Common myeloid progenitor, CD34-positive (primary cell): ENCODE measurements around the gene MT3. TPM values are rescaled to one million over a fixed set of nuclear protein-coding genes. Genes with fewer than 3 reads are reported as not detected.
A peak's percentile ranks its signal among the peaks of the same experiment; 100 is the strongest.

Experiments
- CTCF ChIA-PET: fragments of 350-600 bp; sonication (Branson Sonifier 250); formaldehyde crosslinking; loops from one replicate; lab custom pipeline; 2021; ENCODE audit warnings: antibody characterized with exemption; lab: Charles Lee
- POLR2A ChIA-PET: fragments of 350-600 bp; sonication (Branson Sonifier 250); formaldehyde crosslinking; loops from one replicate; lab custom pipeline; 2021; ENCODE audit warnings: antibody characterized with exemption; lab: Charles Lee
- DNase-seq, 3 donors: peaks; one replicate each; pipeline versions ENCODE4 v3.0.0 to v3.0.0-alpha.2; 2013
- H3K27ac ChIP-seq, 2 experiments: 1 replicate in 1 of 2; 2 replicates in 1 of 2; pipeline ENCODE4 v1.7.0; 2013; ENCODE audit warnings: inconsistent platforms in 2 of 2, low read length in 2 of 2, mild to moderate bottlenecking in 2 of 2, low read depth in 1 of 2, moderate library complexity in 1 of 2; ENCODE audit not compliant: severe bottlenecking in 2 of 2, insufficient read depth in 1 of 2, poor library complexity in 1 of 2
- H3K27me3 ChIP-seq, 5 experiments: replicated peaks in 2 of 5; 1 replicate in 3 of 5; 2 replicates in 2 of 5; pipeline versions ENCODE4 v1.6.1 to v1.7.0; 2013; ENCODE audit warnings: low read length in 4 of 5, mild to moderate bottlenecking in 2 of 5, moderate library complexity in 2 of 5, inconsistent platforms in 1 of 5; ENCODE audit not compliant: insufficient read depth in 5 of 5, control insufficient read depth in 4 of 5
- H3K36me3 ChIP-seq, 4 experiments: 1 replicate in 2 of 4; 2 replicates in 2 of 4; pipeline versions ENCODE4 v1.6.1 to v1.7.0; 2013; ENCODE audit warnings: low read length in 3 of 4, control low read depth in 1 of 4, mild to moderate bottlenecking in 1 of 4; ENCODE audit not compliant: control insufficient read depth in 4 of 4, insufficient read depth in 4 of 4
- H3K4me1 ChIP-seq, 4 experiments: 1 replicate in 3 of 4; 2 replicates in 1 of 4; pipeline versions ENCODE4 v1.6.1 to v1.7.1; 2013; ENCODE audit warnings: low read length in 3 of 4, mild to moderate bottlenecking in 3 of 4, control low read depth in 1 of 4, inconsistent platforms in 1 of 4, moderate library complexity in 1 of 4; ENCODE audit not compliant: control insufficient read depth in 4 of 4, insufficient read depth in 4 of 4; ENCODE audit errors: control extremely low read depth in 1 of 4
- H3K4me3 ChIP-seq, 7 experiments: 1 replicate in 4 of 7; 2 replicates in 3 of 7; pipeline versions ENCODE4 v1.5.1 to v1.7.0; 2013; ENCODE audit warnings: mild to moderate bottlenecking in 7 of 7, low read length in 6 of 7, moderate library complexity in 6 of 7, inconsistent platforms in 2 of 7, low read depth in 2 of 7, control low read depth in 1 of 7; ENCODE audit not compliant: insufficient read depth in 4 of 7, control insufficient read depth in 1 of 7; ENCODE audit errors: extremely low read depth in 1 of 7
- H3K9me3 ChIP-seq, 5 experiments: 1 replicate in 4 of 5; 2 replicates in 1 of 5; pipeline versions ENCODE4 v1.6.1 to v1.7.1; 2013; ENCODE audit warnings: low read length in 4 of 5, mild to moderate bottlenecking in 2 of 5, inconsistent platforms in 1 of 5, low read depth in 1 of 5, moderate library complexity in 1 of 5; ENCODE audit not compliant: control insufficient read depth in 4 of 5, insufficient read depth in 2 of 5; ENCODE audit errors: control extremely low read depth in 1 of 5
- WGBS: methylation state at CpG from one replicate; pipeline ENCODE4 v1.1.5; 2013; ENCODE audit not compliant: insufficient coverage; 5-methylcytosine and 5-hydroxymethylcytosine counted together
- polyA plus RNA-seq: library from polyadenylated mRNA; unstranded; fragments of 120-200 nt; gene quantifications from one replicate; pipeline ENCODE4 v1.2.1, GENCODE V29; 2013

Gene MT3
- not detected for polyA plus RNA-seq

- POLR2A ChIA-PET: no interaction called here
- Histone ChIP-seq H3K27ac (no peak within 1 kb of the TSS), H3K27me3 (peaks cover 3 to 43% (median 23%) of the 10 kb centered on the region in 5 experiments), H3K4me3 (peak within 1 kb of the TSS in 6 of 7 experiments; percentile 33 to 75 (median 60)), H3K4me1 (peaks cover 0 to 21% (median 19%) of the 10 kb centered on the region in 4 experiments), H3K9me3 (no peaks in the 10 kb centered on the region), H3K36me3 (no peaks in the 10 kb centered on the region)
- DNase-seq: peak in 2 of 3 donors; percentile 60 to 70
- 3% methylated on average over 63 of the region's 87 CpGs for WGBS
- CTCF ChIA-PET: interaction anchor here (0.7 to 1.7 kb wide), 2 partner anchors 12 to 113 kb away, joined by 3 to 11 read pairs; no protein-coding TSS in a partner anchor
Measured at GRCh38 chr16:56589141-56590039, at the start of gene MT3. TSS of gene MT3 (plus strand) at chr16:56589528. CDS start at chr16:56589591, 63 bp downstream.

- CTCF ChIA-PET: interaction anchor here (0.6 kb wide), 1 partner anchor 8 kb away, joined by 3 read pairs; no protein-coding TSS in a partner anchor
Measured at GRCh38 chr16:56539656-56540055, 49.7 kb upstream of the MT3 start.

GRCh38 chr16:56542039-56542438 is 47.3 kb upstream of the MT3 start:
- Histone ChIP-seq H3K36me3 (no peaks in the 10 kb centered on the region), H3K4me3 (no peak overlapping the region), H3K4me1 (peaks cover 0 to under 1% (median 0%) of the 10 kb centered on the region in 4 experiments), H3K27ac (no peak overlapping the region), H3K27me3 (peaks cover 0 to 3% (median 0%) of the 10 kb centered on the region in 5 experiments), H3K9me3 (no peaks in the 10 kb centered on the region)
- POLR2A ChIA-PET: no interaction called here
- DNase-seq: no peak
- 67% methylated on average over 1 of the region's 2 CpGs for WGBS
- CTCF ChIA-PET: no interaction called here

More at GRCh38 chr16:56539656-56540055, 49.7 kb upstream of the MT3 start:
- Histone ChIP-seq H3K4me3 (no peak overlapping the region), H3K27ac (no peak overlapping the region), H3K27me3 (peaks cover 0 to 8% (median 4%) of the 10 kb centered on the region in 5 experiments), H3K9me3 (no peaks in the 10 kb centered on the region), H3K4me1 (no peaks in the 10 kb centered on the region), H3K36me3 (no peaks in the 10 kb centered on the region)
- DNase-seq: no peak
- POLR2A ChIA-PET: no interaction called here
- WGBS: 100% methylated on average over 1 of the region's 4 CpGs

GRCh38 chr16:56547120-56547948 is 42.0 kb upstream of the MT3 start:
- no peak overlapping the region for H3K27ac ChIP-seq
- CTCF ChIA-PET: interaction anchor here (0.6 to 1.6 kb wide), 6 partner anchors 8 to 96 kb away, joined by 3 to 4 read pairs (median 3); no protein-coding TSS in a partner anchor

GRCh38 chr16:56547949-56548567 is 41.3 kb upstream of the MT3 start:
- Histone ChIP-seq H3K36me3 (no peaks in the 10 kb centered on the region), H3K27ac (no peak overlapping the region), H3K9me3 (no peaks in the 10 kb centered on the region), H3K4me3 (no peak overlapping the region), H3K4me1 (peaks cover 0 to 18% (median 9%) of the 10 kb centered on the region in 4 experiments), H3K27me3 (no peaks in the 10 kb centered on the region)
- 69% methylated on average over 3 of the region's 4 CpGs for WGBS
- ChIA-PET POLR2A (interaction anchor here (0.6 to 0.7 kb wide), 2 partner anchors 16 to 198 kb away, joined by 3 to 4 read pairs; no protein-coding TSS in a partner anchor), CTCF (interaction anchor here (0.6 to 1.6 kb wide), 5 partner anchors 9 to 131 kb away, joined by 3 to 5 read pairs (median 3); no protein-coding TSS in a partner anchor)
- no peak for DNase-seq

More at GRCh38 chr16:56547120-56547948, 42.0 kb upstream of the MT3 start:
- Histone ChIP-seq H3K9me3 (no peaks in the 10 kb centered on the region), H3K36me3 (no peaks in the 10 kb centered on the region), H3K27me3 (no peaks in the 10 kb centered on the region), H3K4me1 (peaks cover 0 to 18% (median 9%) of the 10 kb centered on the region in 4 experiments), H3K4me3 (no peak overlapping the region)
- POLR2A ChIA-PET: interaction anchor here (0.6 to 0.7 kb wide), 2 partner anchors 17 to 199 kb away, joined by 3 to 4 read pairs; no protein-coding TSS in a partner anchor
- DNase-seq: peak; percentile 3 to 55 (median 39)
- WGBS: 66% methylated on average over 11 of the region's 12 CpGs

- peaks cover 0 to 2% (median 0%) of the 10 kb centered on the region in 5 experiments for H3K27me3 ChIP-seq
- ChIA-PET POLR2A (no interaction called here), CTCF (interaction anchor here (1.3 kb wide), 1 partner anchor 130 kb away, joined by 5 read pairs; no protein-coding TSS in a partner anchor)
- no peak overlapping the region for H3K4me3 ChIP-seq
- no peaks in the 10 kb centered on the region for H3K9me3 ChIP-seq
- peaks cover 0 to 18% (median 9%) of the 10 kb centered on the region in 4 experiments for H3K4me1 ChIP-seq
- DNase-seq: no peak
- no peak overlapping the region for H3K27ac ChIP-seq
- no peaks in the 10 kb centered on the region for H3K36me3 ChIP-seq
Measured at GRCh38 chr16:56549161-56549560, 40.2 kb upstream of the MT3 start.
